GM12878 (cell line): Measurements from ENCODE around the gene PRSS12. TPM values are rescaled to one million over a fixed set of nuclear protein-coding genes. Genes with fewer than 3 reads are reported as not detected.

Experiments used
- BCL11A ChIP-seq: IDR thresholded peaks from 2 replicates; pipeline ENCODE4 v1.6.1; 2011; ENCODE audit warnings: low read depth, low read length
- BHLHE40 ChIP-seq, 2 experiments: fragments of 450-650 bp in 1 of 2; IDR thresholded peaks; 2 replicates each; pipeline ENCODE4 v1.6.1; 2011 to 2017; ENCODE audit warnings: low read depth in 2 of 2, borderline replicate concordance in 1 of 2, improper control_type of control experiment in 1 of 2, low read length in 1 of 2, mild to moderate bottlenecking in 1 of 2
- E2F8 ChIP-seq: fragments of 450-650 bp; IDR thresholded peaks from 2 replicates; pipeline ENCODE4 v1.6.1; 2018; ENCODE audit warnings: mild to moderate bottlenecking, low read depth, moderate library complexity; ENCODE audit not compliant: partially characterized antibody
- EP300 ChIP-seq, 2 experiments: fragments of 150-350 bp in 1 of 2; IDR thresholded peaks; 2 replicates each; pipeline ENCODE4 v1.6.1; 2011 to 2012; ENCODE audit warnings: low read depth in 2 of 2, low read length in 2 of 2, borderline replicate concordance in 1 of 2, improper control_type of control experiment in 1 of 2, inconsistent platforms in 1 of 2; ENCODE audit not compliant: control insufficient read depth in 1 of 2
- GABPA ChIP-seq: IDR thresholded peaks from 2 replicates; pipeline ENCODE4 v1.6.1; 2014; ENCODE audit warnings: antibody characterized with exemption, low read depth, mild to moderate bottlenecking, inconsistent platforms
- GATAD2B ChIP-seq: fragments of 450-650 bp; conservative IDR thresholded peaks from 2 replicates; pipeline ENCODE4 v1.6.1; 2017; ENCODE audit warnings: low read depth, mild to moderate bottlenecking, moderate library complexity
- HDGF ChIP-seq: fragments of 450-650 bp; IDR thresholded peaks from 2 replicates; pipeline ENCODE4 v1.6.1; 2016; ENCODE audit warnings: antibody characterized with exemption
- JUNB ChIP-seq: IDR thresholded peaks from 2 replicates; pipeline ENCODE4 v1.6.1; 2016; ENCODE audit warnings: antibody characterized with exemption, mild to moderate bottlenecking
- KAT2A ChIP-seq: conservative IDR thresholded peaks from 2 replicates; pipeline ENCODE4 v1.6.1; 2011; ENCODE audit warnings: low read depth, low read length; ENCODE audit not compliant: control insufficient read depth
- MAX ChIP-seq: IDR thresholded peaks from 2 replicates; pipeline ENCODE4 v1.6.1; 2012; ENCODE audit warnings: low read depth, low read length, improper control_type of control experiment
- MXI1 ChIP-seq: fragments of 150-350 bp; IDR thresholded peaks from 2 replicates; pipeline ENCODE4 v1.6.1; 2011; ENCODE audit warnings: low read depth, mild to moderate bottlenecking, inconsistent platforms, low read length, improper control_type of control experiment
- NBN ChIP-seq: fragments of 450-650 bp; IDR thresholded peaks from 2 replicates; pipeline ENCODE4 v1.6.1; 2016
- NFXL1 ChIP-seq: fragments of 450-650 bp; IDR thresholded peaks from 2 replicates; pipeline ENCODE4 v1.6.1; 2017; ENCODE audit warnings: antibody characterized with exemption, mild to moderate bottlenecking, borderline replicate concordance
- NR2C1 ChIP-seq: fragments of 450-650 bp; IDR thresholded peaks from 2 replicates; pipeline ENCODE4 v1.6.1; 2017; ENCODE audit warnings: antibody characterized with exemption, mild to moderate bottlenecking, moderate library complexity
- NRF1 ChIP-seq: conservative IDR thresholded peaks from 2 replicates; pipeline ENCODE4 v1.6.1; 2011; ENCODE audit warnings: mild to moderate bottlenecking, low read depth, low read length, improper control_type of control experiment
- POU2F2 ChIP-seq: IDR thresholded peaks from 3 replicates; pipeline ENCODE4 v1.6.1; 2011; ENCODE audit warnings: low read depth, mild to moderate bottlenecking, low read length, borderline replicate concordance
- PRDM15 ChIP-seq: fragments of 450-650 bp; formaldehyde crosslinking; IDR thresholded peaks from 2 replicates; pipeline ENCODE4 v1.4.0; 2020; ENCODE audit warnings: mild to moderate bottlenecking, moderate library complexity
- SIN3A ChIP-seq: IDR thresholded peaks from 2 replicates; pipeline ENCODE4 v1.6.1; 2012; ENCODE audit warnings: low read depth, low read length, improper control_type of control experiment
- SUZ12 ChIP-seq: fragments of 200-600 bp; sonication (generic); IDR thresholded peaks from one replicate; pipeline ENCODE4 v1.6.1; 2018; ENCODE audit warnings: antibody characterized with exemption, mild to moderate bottlenecking; ENCODE audit not compliant: unreplicated experiment
- TARDBP ChIP-seq: IDR thresholded peaks from 2 replicates; pipeline ENCODE4 v1.6.1; 2016; ENCODE audit warnings: borderline replicate concordance
- TCF12 ChIP-seq: IDR thresholded peaks from 2 replicates; pipeline ENCODE4 v1.6.1; 2011; ENCODE audit warnings: low read depth, mild to moderate bottlenecking, low read length
- YBX1 ChIP-seq: fragments of 450-650 bp; IDR thresholded peaks from 2 replicates; pipeline ENCODE4 v1.6.1; 2016; ENCODE audit warnings: antibody characterized with exemption
- ZBTB33 ChIP-seq: fragments of 450-650 bp; IDR thresholded peaks from 2 replicates; pipeline ENCODE4 v1.6.1; 2017; ENCODE audit warnings: mild to moderate bottlenecking
- ZNF24 ChIP-seq: fragments of 450-650 bp; IDR thresholded peaks from 2 replicates; pipeline ENCODE4 v1.6.1; 2017; ENCODE audit warnings: antibody characterized with exemption, mild to moderate bottlenecking
- polyA plus RNA-seq, 11 experiments: library from polyadenylated mRNA; depleted of rRNA in 4 of 11; unstranded in 6 of 11; stranded (reverse) in 5 of 11; fragments of >200 nt; fragmentation: Nextera tagmentation in 4 of 11; fragmentation: Illumina TruSeq in 1 of 11; extraction: Ambion mirVana in 4 of 11; extraction: Trizol in 1 of 11; gene quantifications; 1 replicate in 1 of 11; 2 replicates in 10 of 11; pipeline versions ENCODE4 v1.2.1 to v1.2.3, GENCODE V29; 2011 to 2016; ENCODE audit warnings: inconsistent platforms in 2 of 11, missing spikeins in 2 of 11, low read depth in 1 of 11
- total RNA-seq, 4 experiments: library from RNA; depleted of rRNA in 3 of 4; stranded (reverse); fragments of >200 nt in 3 of 4; fragmentation: Illumina TruSeq in 1 of 4; extraction: Trizol in 1 of 4; gene quantifications; 2 replicates each; pipeline versions ENCODE4 v1.2.1 to v1.2.3, GENCODE V29; 2013 to 2021

Gene PRSS12
- total and polyA plus RNA-seq, 10 of the 15 experiments (the other 5 are each of a cell fraction or from before 2014, with no cell fraction given): 0.04 to 0.34 (median 0.11) TPM; not detected in 2

- TF ChIP-seq GATAD2B: no peak
- no peak for TF ChIP-seq HDGF
- no peak for TF ChIP-seq SIN3A
- no peak for TF ChIP-seq MAX
- no peak for TF ChIP-seq NBN
- TF ChIP-seq E2F8: no peak
- TF ChIP-seq POU2F2: no peak
- TF ChIP-seq MXI1: no peak
- no peak for TF ChIP-seq NFXL1
- TF ChIP-seq JUNB: no peak
- TF ChIP-seq ZNF24: no peak
- no peak for TF ChIP-seq NR2C1
- TF ChIP-seq BHLHE40 (IDR thresholded peaks at IDR 0.05; ENCODE audit: borderline replicate concordance in 1 of 2, low read depth in 2 of 2, low read length in 1 of 2): no peak
- TF ChIP-seq TCF12: no peak
- TF ChIP-seq ZBTB33: no peak
- TF ChIP-seq PRDM15 (CRISPR knock-in tag): no peak
- no peak for TF ChIP-seq NRF1
- no peak for TF ChIP-seq GABPA
- TF ChIP-seq EP300 (IDR thresholded peaks at IDR 0.05; ENCODE audit: borderline replicate concordance in 1 of 2, control insufficient read depth in 1 of 2, low read depth in 2 of 2, low read length in 2 of 2): no peak
- TF ChIP-seq YBX1: no peak
- no peak for TF ChIP-seq SUZ12
- no peak for TF ChIP-seq KAT2A
- no peak for TF ChIP-seq TARDBP
- TF ChIP-seq BCL11A: no peak
Measured at GRCh38 chr4:118280501-118281218, 72.1 kb downstream of the PRSS12 start (continued).
